ENCODE results near the gene TCEA3. TPM values are rescaled to one million over a fixed set of nuclear protein-coding genes. Genes with fewer than 3 reads are reported as not detected.

TCEA3 gene
- total RNA-seq: 21.0 and 21.6 TPM in 2 replicates

DNA sequence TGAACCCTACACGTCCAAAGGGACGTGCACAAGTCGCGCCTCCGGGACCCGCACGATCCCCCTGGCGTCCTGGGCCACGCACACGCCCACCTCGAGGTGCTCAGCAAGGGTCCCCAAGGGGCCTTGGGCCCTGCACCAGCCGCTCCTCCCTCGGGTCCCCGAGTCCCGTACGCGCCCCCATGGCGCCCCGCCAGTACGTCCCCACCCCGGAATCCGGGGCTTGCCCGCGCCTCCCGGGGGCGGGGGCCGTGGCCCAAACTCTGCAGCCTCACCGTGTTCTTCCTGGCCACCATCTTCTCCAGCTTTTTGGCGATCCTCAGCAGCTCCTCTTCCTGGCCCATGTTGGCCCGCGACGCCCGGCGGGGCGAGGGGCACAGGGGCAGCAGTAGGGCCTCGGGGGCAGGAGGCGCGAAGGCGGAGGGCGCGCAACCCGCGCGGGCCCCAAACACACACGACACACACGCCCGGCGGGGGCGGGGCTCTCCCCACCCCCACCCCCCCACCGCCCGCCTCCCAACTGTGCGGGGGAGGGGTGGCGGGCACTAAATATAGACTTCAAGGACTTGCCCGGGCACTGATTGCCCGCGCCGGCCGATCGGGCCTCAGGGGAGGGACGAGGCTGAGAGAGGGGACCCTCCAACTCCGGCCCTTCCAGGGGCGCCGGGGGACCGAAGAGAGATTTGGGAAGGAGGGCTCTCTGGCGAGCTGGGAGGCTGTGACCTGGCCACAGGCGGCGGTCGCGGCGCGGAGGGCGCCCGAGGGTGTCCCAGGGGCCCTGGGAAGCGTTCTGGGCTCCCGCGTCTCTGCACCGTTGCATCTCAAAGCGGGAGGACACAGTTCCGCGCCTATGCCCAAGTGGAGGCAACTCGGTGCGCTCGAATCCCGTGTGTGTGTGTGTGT lies at the start of gene TCEA3:
Gene TCEA3, minus strand, starts transcription at position 456 of the 900 bp plus-strand sequence. Its CDS starts 115 bp downstream, at position 341.

DNA sequence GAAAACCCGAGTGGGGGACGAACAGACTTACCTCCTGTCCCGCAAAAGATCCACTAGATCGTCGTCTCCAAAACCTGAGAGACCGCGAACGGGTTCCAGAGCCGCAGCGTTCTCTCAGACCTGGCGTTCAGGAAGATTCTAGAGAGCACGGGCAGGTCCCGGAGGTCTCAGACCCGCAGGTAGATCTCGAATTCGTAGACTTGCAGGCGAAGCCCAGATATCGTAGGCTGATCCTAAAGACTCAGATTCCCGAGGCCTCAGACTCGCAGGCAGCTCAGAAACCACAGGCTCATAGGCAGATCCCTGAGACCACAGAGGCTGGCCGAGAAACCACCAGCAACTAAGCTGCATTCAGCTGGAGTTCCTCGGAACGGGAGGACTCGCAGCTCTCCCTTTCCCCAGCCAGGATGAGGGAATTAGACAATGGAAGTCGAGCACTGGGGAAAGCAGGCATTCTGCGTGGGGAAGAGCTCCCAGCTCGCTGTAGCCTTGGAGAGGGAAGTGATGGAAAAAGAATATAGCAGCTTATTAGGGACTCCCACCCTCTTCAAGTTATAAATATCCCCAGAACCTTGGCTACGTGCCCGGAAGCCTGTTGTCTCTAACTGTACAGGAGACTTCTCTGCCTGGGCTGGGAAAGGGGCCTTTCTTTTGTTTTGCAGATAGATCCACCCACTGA lies 55.1 kb downstream of the TCEA3 start, which contains the start of gene ZNF436:
Gene ZNF436, minus strand, starts transcription at position 502 of the 679 bp plus-strand sequence. CDS start 1,831 bp downstream, outside the sequence.

DNA sequence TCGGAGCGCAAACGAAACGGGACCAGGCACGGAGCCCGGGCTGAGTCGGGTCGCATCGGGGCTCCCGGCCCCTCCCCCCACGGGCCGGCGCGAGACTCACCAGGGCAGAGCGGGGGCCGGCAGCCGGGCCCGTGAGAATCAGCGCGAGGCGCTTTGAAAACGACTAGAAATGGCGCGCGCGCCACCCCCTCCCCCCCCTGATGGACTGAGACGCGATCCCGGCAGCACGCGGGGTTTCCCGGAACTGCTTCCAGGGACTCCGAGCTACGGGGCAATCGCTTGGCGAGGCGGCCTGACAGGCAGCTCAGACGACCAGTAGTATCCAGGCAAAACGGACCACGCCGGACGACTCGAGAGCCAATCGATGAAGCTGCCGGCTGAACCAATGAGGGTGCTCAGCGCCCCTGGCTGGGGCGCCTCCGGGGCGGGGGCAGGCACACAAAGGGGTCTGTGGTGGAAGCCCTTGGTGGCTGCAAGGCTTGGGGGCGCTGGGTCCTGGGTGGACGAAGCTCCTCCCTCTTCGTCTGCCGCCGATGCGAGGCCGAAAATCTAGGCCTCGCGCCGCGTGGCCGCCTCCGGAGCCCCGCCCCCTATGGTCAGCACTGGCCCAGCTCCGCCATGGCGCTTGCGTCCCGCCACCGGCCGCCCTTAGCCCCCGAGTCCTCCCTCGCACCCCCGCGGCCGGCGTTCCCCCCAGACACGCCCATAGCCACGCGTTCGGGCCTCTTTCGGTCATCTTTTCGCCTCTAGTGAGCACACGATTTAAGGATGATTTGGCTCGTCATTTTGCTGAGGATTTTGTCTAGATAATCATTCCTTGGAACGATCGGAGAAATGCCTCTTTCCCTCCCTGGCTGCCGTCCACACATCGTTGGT lies 80.2 kb downstream of the TCEA3 start, which contains the start of gene HNRNPR:
Gene HNRNPR, minus strand, starts transcription at position 174 of the 876 bp plus-strand sequence. CDS start 3,276 bp downstream, outside the sequence.

Other genes with a start within 250 kb of the TCEA3 start
- not detected in 2 replicates for gene HTR1D, start 207.2 kb downstream of the TCEA3 start, total RNA-seq
- 49.5 and 52.4 TPM in 2 replicates for gene HNRNPR, start 80.5 kb downstream of the TCEA3 start, total RNA-seq
- 31.9 and 39.1 TPM in 2 replicates for gene ZNF436, start 54.9 kb downstream of the TCEA3 start, total RNA-seq
- gene ASAP3, start 59.4 kb upstream of the TCEA3 start, total RNA-seq: 65.1 and 90.9 TPM in 2 replicates
- gene E2F2, start 106.5 kb upstream of the TCEA3 start, total RNA-seq: 0.16 and 0.24 TPM in 2 replicates
- gene ID3, start 134.8 kb upstream of the TCEA3 start, total RNA-seq: 29.5 and 45.7 TPM in 2 replicates